OCI-LY1 (cell line): ENCODE measurements around the gene PLEKHA6.

Experiments
- H2AFZ ChIP-seq: fragments of 200-600 bp; sonication (generic), shearing (Covaris generic); 2 replicates; pipeline ENCODE4 v1.6.0; 2014; ENCODE audit warnings: antibody characterized with exemption, mild to moderate bottlenecking, low read length
- H3F3A ChIP-seq: fragments of 200-600 bp; sonication (generic), shearing (Covaris generic); 2 replicates; pipeline ENCODE4 v1.6.0; 2014; ENCODE audit warnings: mild to moderate bottlenecking, antibody characterized with exemption, low read length, moderate library complexity; ENCODE audit not compliant: insufficient read depth
- H3K27ac ChIP-seq: fragments of 200-600 bp; sonication (generic); 2 replicates; pipeline ENCODE4 v1.5.1; 2014; ENCODE audit warnings: low read length, mixed run types, mild to moderate bottlenecking, low read depth; ENCODE audit not compliant: poor library complexity, severe bottlenecking
- H3K27me3 ChIP-seq: fragments of 200-600 bp; sonication (generic); 2 replicates; pipeline ENCODE4 v1.6.0; 2014; ENCODE audit warnings: antibody characterized with exemption, mild to moderate bottlenecking, low read length, moderate library complexity; ENCODE audit not compliant: insufficient read depth
- H3K36me3 ChIP-seq: fragments of 200-600 bp; sonication (generic); 2 replicates; pipeline ENCODE4 v1.6.1; 2014; ENCODE audit warnings: mild to moderate bottlenecking, antibody characterized with exemption, low read length, moderate library complexity, mixed read lengths; ENCODE audit not compliant: insufficient read depth
- H3K4me1 ChIP-seq: fragments of 200-600 bp; sonication (generic); 2 replicates; pipeline ENCODE4 v1.5.1; 2014; ENCODE audit warnings: mild to moderate bottlenecking, low read length, moderate library complexity; ENCODE audit not compliant: insufficient read depth, severe bottlenecking
- H3K4me2 ChIP-seq: fragments of 200-600 bp; sonication (generic), shearing (Covaris generic); 2 replicates; pipeline ENCODE4 v1.6.1; 2014; ENCODE audit warnings: low read length
- H3K4me3 ChIP-seq: fragments of 200-600 bp; sonication (generic); 2 replicates; pipeline ENCODE4 v1.5.1; 2014; ENCODE audit warnings: low read length, low read depth, mild to moderate bottlenecking, mixed read lengths; ENCODE audit not compliant: poor library complexity, severe bottlenecking
- H3K79me2 ChIP-seq: fragments of 200-600 bp; shearing (Covaris generic); 2 replicates; pipeline ENCODE4 v1.6.1; 2016; ENCODE audit warnings: mixed run types, low read length, mixed read lengths; ENCODE audit not compliant: insufficient read depth
- H3K9ac ChIP-seq: fragments of 200-600 bp; sonication (generic), shearing (Covaris generic); 2 replicates; pipeline ENCODE4 v1.6.1; 2014; ENCODE audit warnings: mild to moderate bottlenecking, low read length, mixed read lengths
- H3K9me2 ChIP-seq: fragments of 200-600 bp; sonication (generic), shearing (Covaris generic); 2 replicates; pipeline ENCODE4 v1.6.1; 2014; ENCODE audit warnings: low read depth, mild to moderate bottlenecking, low read length, mixed read lengths
- H3K9me3 ChIP-seq: fragments of 200-600 bp; shearing (Covaris generic); 2 replicates; pipeline ENCODE4 v1.6.1; 2014; ENCODE audit warnings: low read length, mixed read lengths
- H4K20me1 ChIP-seq: fragments of 200-600 bp; sonication (generic), shearing (Covaris generic); 2 replicates; pipeline ENCODE4 v1.6.0; 2016; ENCODE audit warnings: mild to moderate bottlenecking, low read length; ENCODE audit not compliant: insufficient read depth
- EZH2 ChIP-seq: fragments of 200-600 bp; sonication (generic), shearing (Covaris generic); IDR thresholded peaks from 2 replicates; pipeline ENCODE4 v1.8.0; 2017; ENCODE audit warnings: borderline replicate concordance, mixed run types, mild to moderate bottlenecking, antibody characterized with exemption, low read length, moderate library complexity, mixed read lengths
- TF ChIP-seq, protein P1 (sequence below): fragments of 200-600 bp; sonication (generic), shearing (Covaris generic); IDR thresholded peaks from 2 replicates; pipeline ENCODE4 v1.5.1; 2017; ENCODE audit warnings: mild to moderate bottlenecking, antibody characterized with exemption, low read length, moderate library complexity, mixed read lengths

PLEKHA6 gene

GRCh38 chr1:204204944-204205343 lies 154.8 kb downstream of the PLEKHA6 start:
- no peak overlapping the region for H3K27ac ChIP-seq
- no peaks in the 10 kb centered on the region for H3F3A ChIP-seq
- H3K9me2 ChIP-seq, result no peaks in the 10 kb centered on the region
- no peaks in the 10 kb centered on the region for H4K20me1 ChIP-seq
- H3K9ac ChIP-seq, result no peak overlapping the region
- H3K4me3 ChIP-seq, result no peak overlapping the region
- H3K79me2 ChIP-seq, result no peaks in the 10 kb centered on the region
- no peaks in the 10 kb centered on the region for H3K4me1 ChIP-seq
- H3K36me3 ChIP-seq, result no peaks in the 10 kb centered on the region
- H3K9me3 ChIP-seq, result no peaks in the 10 kb centered on the region
- H2AFZ ChIP-seq, result no peak overlapping the region
- TF ChIP-seq EZH2, result no peak
- TF ChIP-seq, protein P1, sequence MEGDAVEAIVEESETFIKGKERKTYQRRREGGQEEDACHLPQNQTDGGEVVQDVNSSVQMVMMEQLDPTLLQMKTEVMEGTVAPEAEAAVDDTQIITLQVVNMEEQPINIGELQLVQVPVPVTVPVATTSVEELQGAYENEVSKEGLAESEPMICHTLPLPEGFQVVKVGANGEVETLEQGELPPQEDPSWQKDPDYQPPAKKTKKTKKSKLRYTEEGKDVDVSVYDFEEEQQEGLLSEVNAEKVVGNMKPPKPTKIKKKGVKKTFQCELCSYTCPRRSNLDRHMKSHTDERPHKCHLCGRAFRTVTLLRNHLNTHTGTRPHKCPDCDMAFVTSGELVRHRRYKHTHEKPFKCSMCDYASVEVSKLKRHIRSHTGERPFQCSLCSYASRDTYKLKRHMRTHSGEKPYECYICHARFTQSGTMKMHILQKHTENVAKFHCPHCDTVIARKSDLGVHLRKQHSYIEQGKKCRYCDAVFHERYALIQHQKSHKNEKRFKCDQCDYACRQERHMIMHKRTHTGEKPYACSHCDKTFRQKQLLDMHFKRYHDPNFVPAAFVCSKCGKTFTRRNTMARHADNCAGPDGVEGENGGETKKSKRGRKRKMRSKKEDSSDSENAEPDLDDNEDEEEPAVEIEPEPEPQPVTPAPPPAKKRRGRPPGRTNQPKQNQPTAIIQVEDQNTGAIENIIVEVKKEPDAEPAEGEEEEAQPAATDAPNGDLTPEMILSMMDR, result no peak
- H3K27me3 ChIP-seq, result no peaks in the 10 kb centered on the region; the same call in 1 of the 2 replicates
- H3K4me2 ChIP-seq, result no peak overlapping the region

GRCh38 chr1:204203206-204203767 lies 156.4 kb downstream of the PLEKHA6 start:
- no peak overlapping the region for H3K9ac ChIP-seq
- no peaks in the 10 kb centered on the region for H3F3A ChIP-seq
- H3K9me3 ChIP-seq, result no peaks in the 10 kb centered on the region
- H3K36me3 ChIP-seq, result no peaks in the 10 kb centered on the region
- H2AFZ ChIP-seq, result no peak overlapping the region
- no peak overlapping the region for H3K27ac ChIP-seq
- TF ChIP-seq, protein P1, result no peak
- TF ChIP-seq EZH2, result no peak
- H3K9me2 ChIP-seq, result no peaks in the 10 kb centered on the region
- H4K20me1 ChIP-seq, result no peaks in the 10 kb centered on the region
- no peaks in the 10 kb centered on the region; the same call in 1 of the 2 replicates for H3K27me3 ChIP-seq
- no peaks in the 10 kb centered on the region for H3K4me1 ChIP-seq
- H3K4me3 ChIP-seq, result no peak overlapping the region
- no peak overlapping the region for H3K4me2 ChIP-seq
- H3K79me2 ChIP-seq, result no peaks in the 10 kb centered on the region

- Histone ChIP-seq H3F3A (no peaks in the 10 kb centered on the region), H3K27ac (no peak overlapping the region), H3K9me3 (no peaks in the 10 kb centered on the region), H3K4me2 (no peak overlapping the region), H4K20me1 (no peaks in the 10 kb centered on the region), H3K9ac (no peak overlapping the region), H3K27me3 (no peaks in the 10 kb centered on the region; the same call in 1 of the 2 replicates), H3K36me3 (no peaks in the 10 kb centered on the region), H3K4me3 (no peak overlapping the region), H2AFZ (no peak overlapping the region), H3K9me2 (no peaks in the 10 kb centered on the region), H3K4me1 (no peaks in the 10 kb centered on the region), H3K79me2 (no peaks in the 10 kb centered on the region)
- TF ChIP-seq, protein P1, result no peak
- no peak for TF ChIP-seq EZH2
Observed at GRCh38 chr1:204202481-204202880, 157.2 kb downstream of the PLEKHA6 start.
